Measurements from ENCODE around the gene CARNS1.
A peak's percentile ranks its signal among the peaks of the same experiment; 100 is the strongest.

The CARNS1 gene

GRCh38 chr11:67376063-67376820, 39.2 kb upstream of the CARNS1 start:
- no peak for DNase-seq

GRCh38 chr11:67376873-67377808, 38.3 kb upstream of the CARNS1 start:
- DNase-seq = no peak

GRCh38 chr11:67378544-67378943, 36.9 kb upstream of the CARNS1 start:
- DNase-seq = no peak

GRCh38 chr11:67379061-67380058, 36.1 kb upstream of the CARNS1 start:
- DNase-seq = no peak

- no peak for DNase-seq
Measured at GRCh38 chr11:67381244-67381972, 34.1 kb upstream of the CARNS1 start.

GRCh38 chr11:67382276-67383136, 33.0 kb upstream of the CARNS1 start:
- no peak for DNase-seq

GRCh38 chr11:67384851-67385366, 30.6 kb upstream of the CARNS1 start:
- no peak for DNase-seq

GRCh38 chr11:67387069-67387468, 28.4 kb upstream of the CARNS1 start:
- DNase-seq = no peak

GRCh38 chr11:67387518-67387917, 28.0 kb upstream of the CARNS1 start:
- DNase-seq = no peak

GRCh38 chr11:67389477-67389876, 26.0 kb upstream of the CARNS1 start:
- no peak for DNase-seq

GRCh38 chr11:67390947-67391303, 24.6 kb upstream of the CARNS1 start:
- DNase-seq = no peak

- DNase-seq = peak; percentile 94
Measured at GRCh38 chr11:67391304-67392182, 23.9 kb upstream of the CARNS1 start, which contains the start of gene RAD9A. Gene RAD9A, plus strand, starts transcription at chr11:67391986. Its CDS starts 59 bp downstream, at chr11:67392045.

GRCh38 chr11:67392183-67392715, 23.2 kb upstream of the CARNS1 start:
- no peak for DNase-seq

- no peak for DNase-seq
Measured at GRCh38 chr11:67393437-67393836, 22.0 kb upstream of the CARNS1 start.

GRCh38 chr11:67393990-67394389, 21.5 kb upstream of the CARNS1 start:
- no peak for DNase-seq

GRCh38 chr11:67395555-67396258, 19.8 kb upstream of the CARNS1 start:
- DNase-seq = no peak

GRCh38 chr11:67396259-67396581, 19.3 kb upstream of the CARNS1 start:
- DNase-seq = no peak

- peak; percentile 36 for DNase-seq
Measured at GRCh38 chr11:67396587-67397389, 18.7 kb upstream of the CARNS1 start.

Measured in NCI-H2029 (cell line).